ENCODE data around the gene SLX1A. TPM values are rescaled to one million over a fixed set of nuclear protein-coding genes. Genes with fewer than 3 reads are reported as not detected.

Gene SLX1A
- total and polyA plus RNA-seq, 2 of the 4 experiments (the other 2 are of a cell fraction) = 8.4 to 35.1 TPM

DNA sequence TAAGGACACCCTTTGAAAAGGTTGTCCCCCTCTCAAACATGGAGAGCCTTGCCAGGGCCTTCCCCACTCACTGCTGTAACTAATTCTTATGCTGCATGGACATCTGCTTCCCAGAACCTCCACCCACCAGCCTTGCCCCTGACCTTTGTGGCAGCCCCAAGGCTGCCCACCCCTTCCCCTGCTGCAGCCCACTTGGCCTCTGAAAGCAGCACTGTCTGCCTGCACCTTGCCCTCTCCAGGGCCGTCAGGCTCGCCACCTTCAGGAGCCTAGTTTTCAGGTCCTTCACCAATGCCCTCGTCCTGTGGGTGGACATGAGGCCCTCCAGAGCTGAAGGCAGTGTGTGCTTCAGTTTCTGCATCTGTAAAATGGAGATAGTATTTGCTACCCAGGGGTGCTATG lies 12.9 kb upstream of the SLX1A start:
- BruUV-seq (replicated peaks) = no TSS peak
- TF ChIP-seq, protein P1, sequence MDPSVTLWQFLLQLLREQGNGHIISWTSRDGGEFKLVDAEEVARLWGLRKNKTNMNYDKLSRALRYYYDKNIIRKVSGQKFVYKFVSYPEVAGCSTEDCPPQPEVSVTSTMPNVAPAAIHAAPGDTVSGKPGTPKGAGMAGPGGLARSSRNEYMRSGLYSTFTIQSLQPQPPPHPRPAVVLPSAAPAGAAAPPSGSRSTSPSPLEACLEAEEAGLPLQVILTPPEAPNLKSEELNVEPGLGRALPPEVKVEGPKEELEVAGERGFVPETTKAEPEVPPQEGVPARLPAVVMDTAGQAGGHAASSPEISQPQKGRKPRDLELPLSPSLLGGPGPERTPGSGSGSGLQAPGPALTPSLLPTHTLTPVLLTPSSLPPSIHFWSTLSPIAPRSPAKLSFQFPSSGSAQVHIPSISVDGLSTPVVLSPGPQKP (IDR thresholded peaks at IDR 0.05; ENCODE audit: borderline replicate concordance, low read depth, low read length) = no peak
- TF ChIP-seq RFX5 (IDR thresholded peaks at IDR 0.05; ENCODE audit: low read depth, low read length) (no peak), POLR2A (IDR thresholded peaks at IDR 0.05; ENCODE audit: low read depth, low read length) (no peak)
- TF ChIP-seq, protein P2, sequence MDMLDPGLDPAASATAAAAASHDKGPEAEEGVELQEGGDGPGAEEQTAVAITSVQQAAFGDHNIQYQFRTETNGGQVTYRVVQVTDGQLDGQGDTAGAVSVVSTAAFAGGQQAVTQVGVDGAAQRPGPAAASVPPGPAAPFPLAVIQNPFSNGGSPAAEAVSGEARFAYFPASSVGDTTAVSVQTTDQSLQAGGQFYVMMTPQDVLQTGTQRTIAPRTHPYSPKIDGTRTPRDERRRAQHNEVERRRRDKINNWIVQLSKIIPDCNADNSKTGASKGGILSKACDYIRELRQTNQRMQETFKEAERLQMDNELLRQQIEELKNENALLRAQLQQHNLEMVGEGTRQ (IDR thresholded peaks at IDR 0.05; ENCODE audit: low read depth, low read length) = no peak
- Histone ChIP-seq H3K14ac (replicated peaks; ENCODE audit: low read depth, low read length) (no peak overlapping the region), H3K27me3 (ENCODE audit: control insufficient read depth, insufficient read depth, low read length) (no peaks in the 10 kb centered on the region), H4K5ac (ENCODE audit: low read depth, low read length) (no peak overlapping the region), H2BK20ac (ENCODE audit: low read depth, low read length) (no peak overlapping the region), H3K9me1 (ENCODE audit: insufficient read depth, low read length) (peaks cover 3% of the 10 kb centered on the region; the same call in 1 of the 2 replicates), H2BK120ac (ENCODE audit: low read depth, low read length) (no peak overlapping the region), H3K9ac (ENCODE audit: low read depth, low read length) (no peak overlapping the region), H3K18ac (ENCODE audit: low read depth, low read length) (no peak overlapping the region), H2BK15ac (ENCODE audit: low read depth, low read length) (no peak overlapping the region), H3K27ac (ENCODE audit: insufficient read depth, low read length) (no peak overlapping the region), H3K9me3 (ENCODE audit: control insufficient read depth, insufficient read depth, low read length) (no peaks in the 10 kb centered on the region), H3K4me2 (ENCODE audit: low read depth, low read length) (no peak overlapping the region), H4K20me1 (ENCODE audit: insufficient read depth, low read length) (no peaks in the 10 kb centered on the region; the same call in 1 of the 2 replicates), H3K4me3 (ENCODE audit: insufficient read depth, low read depth, low read length) (no peak overlapping the region), H3K4me1 (ENCODE audit: control insufficient read depth, insufficient read depth, low read length) (peaks cover 2% of the 10 kb centered on the region; the same call in 1 of the 2 replicates), H2AK9ac (replicated peaks; ENCODE audit: low read depth, low read length, poor library complexity) (no peak overlapping the region), H3K4ac (ENCODE audit: low read depth, low read length) (no peak overlapping the region), H3K23ac (ENCODE audit: low read depth, low read length) (no peak overlapping the region), H2BK5ac (ENCODE audit: low read depth, low read length, poor library complexity, severe bottlenecking) (no peak overlapping the region), H2AK5ac (ENCODE audit: low read depth, low read length) (no peak overlapping the region), H4K8ac (ENCODE audit: low read depth in 2 of 2, low read length in 2 of 2) (no peak overlapping the region), H3K56ac (ENCODE audit: extremely low read depth, insufficient read depth, low read length) (no peak overlapping the region), H2AFZ (replicated peaks; ENCODE audit: low read length, poor library complexity) (no peak overlapping the region), H4K91ac (ENCODE audit: insufficient read depth, low read depth, low read length) (no peak overlapping the region), H3K79me1 (ENCODE audit: low read depth in 1 of 2, low read length in 2 of 2) (no peaks in the 10 kb centered on the region; a peak in 1 of 4 replicates), H3K36me3 (ENCODE audit: control insufficient read depth, insufficient read depth, low read length) (no peaks in the 10 kb centered on the region)
- POLR2A ChIA-PET (ENCODE audit: unreplicated experiment) = no interaction called here
- intact Hi-C loops (cut with micrococcal nuclease) = no loop called here
- in situ Hi-C loops (cut with MboI; ENCODE audit: low sequenced_read_pairs) = loop anchor here (25.0 kb wide), 1 partner anchor 232 kb away; the partner anchor contains the start of gene ZNF771
- dilution Hi-C loops (cut with HindIII; ENCODE audit: low sequenced_read_pairs, unreplicated experiment) = no loop called here
- WGBS, 2 experiments (ENCODE audit: extremely low coverage in 2 of 2, insufficient read length in 1 of 2) = 69% methylated on average over 2 of the region's 3 CpGs; no CpG with 5 or more reads in 1 of the 2 experiments
- ATAC-seq (ENCODE audit: low read depth) = no peak
- CTCF ChIA-PET = no interaction called here
- no peak for DNase-seq
